Cerebellar nuclear complex (tissue), 1 donor: ENCODE data around the gene CYP46A1.
A peak's percentile ranks its signal among the peaks of the same experiment; 100 is the strongest.
"Not testable (repeated sequence)": the region's sequence is repeated elsewhere in the genome, so short reads cannot be mapped to it uniquely, and the experiment has no call there.

Source experiments
- DNase-seq, 2 experiments: peaks; one replicate each; lab custom pipeline; 2025; lab: John Stamatoyannopoulos, UW

CYP46A1 gene

DNA sequence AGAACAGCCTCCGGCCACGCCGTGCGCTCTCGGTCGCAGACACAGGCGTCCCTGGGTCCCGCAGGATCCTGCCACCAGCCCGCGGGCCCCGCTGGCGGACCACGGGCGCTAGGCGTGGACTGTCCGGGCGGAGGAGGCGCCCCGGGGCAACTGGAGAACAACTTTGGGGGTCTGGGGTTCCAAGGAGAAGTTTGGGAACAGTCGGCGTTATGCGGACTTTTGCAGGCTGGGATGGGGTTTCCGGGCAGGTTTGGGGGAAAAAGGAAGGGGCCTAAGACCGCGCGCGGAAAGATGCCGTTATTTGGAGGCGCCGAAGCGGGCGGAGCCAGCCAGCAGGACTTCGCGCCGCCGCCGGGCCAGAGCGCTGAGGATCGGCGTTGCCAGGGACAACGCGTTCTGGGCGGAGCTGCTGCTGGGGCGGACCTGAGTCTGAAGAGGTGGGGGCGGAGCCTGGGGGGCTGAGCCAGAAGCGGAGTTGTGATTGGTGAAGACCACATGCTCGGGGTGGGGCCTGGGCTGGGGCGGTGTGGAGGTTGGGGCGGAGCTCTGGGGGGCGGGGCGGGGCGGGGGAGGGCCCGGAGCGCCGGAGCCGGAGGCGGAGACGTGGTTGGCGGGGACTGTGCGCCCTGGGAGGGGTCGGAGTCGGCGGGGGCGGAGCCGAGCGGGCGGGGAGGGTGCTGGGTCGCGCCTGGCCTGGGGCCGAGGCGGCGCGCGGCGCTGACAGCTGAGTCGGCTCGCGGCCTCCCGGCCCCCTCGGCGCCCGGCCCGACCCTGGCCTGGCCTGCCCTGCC, at the start of gene CYP46A1:
CYP46A1 (plus strand) TSS at position 680 of the 791 bp plus-strand sequence. CDS start 120 bp downstream, outside the sequence.
- DNase-seq, result peak; percentile 78 to 95

DNA sequence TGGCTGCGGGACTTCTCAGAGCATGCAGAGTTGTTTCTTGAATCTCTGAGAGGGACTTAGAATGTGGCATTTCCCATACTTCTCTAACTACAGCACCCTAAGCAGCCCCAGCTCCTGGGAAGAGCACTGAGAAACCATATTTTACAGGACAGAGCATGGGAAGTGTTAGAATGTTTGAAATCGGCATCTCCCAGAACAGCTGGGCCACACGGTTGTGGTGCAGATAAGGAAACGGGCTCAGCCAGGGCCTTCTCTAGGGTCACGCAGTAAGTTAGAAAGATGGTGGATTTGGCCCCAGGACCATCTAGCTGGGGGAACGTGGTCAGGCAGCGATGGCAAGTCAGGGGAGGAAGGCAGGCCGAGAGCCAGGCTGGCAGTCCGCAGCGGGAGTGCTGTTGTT, 49.7 kb upstream of the CYP46A1 start:
- no peak for DNase-seq

DNA sequence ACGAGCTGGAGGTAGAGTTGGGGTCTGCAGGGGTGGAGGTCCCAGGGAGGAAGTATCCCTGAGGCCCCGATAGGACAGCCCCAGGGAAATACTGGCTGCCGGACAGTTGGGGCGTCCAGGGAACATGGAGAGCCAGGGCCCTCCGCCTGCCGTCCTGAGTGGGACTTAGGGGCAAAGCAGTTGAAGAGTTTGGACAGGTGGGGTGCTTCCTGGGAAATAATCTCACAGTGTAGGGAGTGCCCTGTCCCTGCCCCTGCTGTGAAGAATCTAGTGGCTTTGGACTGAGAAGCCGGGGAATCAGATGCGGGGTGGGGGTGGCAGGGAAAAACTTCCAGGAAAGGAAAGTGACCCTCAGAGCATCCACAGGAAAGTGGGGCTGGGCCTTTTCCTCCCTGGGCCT, 49.0 kb upstream of the CYP46A1 start:
- no peak for DNase-seq

DNA sequence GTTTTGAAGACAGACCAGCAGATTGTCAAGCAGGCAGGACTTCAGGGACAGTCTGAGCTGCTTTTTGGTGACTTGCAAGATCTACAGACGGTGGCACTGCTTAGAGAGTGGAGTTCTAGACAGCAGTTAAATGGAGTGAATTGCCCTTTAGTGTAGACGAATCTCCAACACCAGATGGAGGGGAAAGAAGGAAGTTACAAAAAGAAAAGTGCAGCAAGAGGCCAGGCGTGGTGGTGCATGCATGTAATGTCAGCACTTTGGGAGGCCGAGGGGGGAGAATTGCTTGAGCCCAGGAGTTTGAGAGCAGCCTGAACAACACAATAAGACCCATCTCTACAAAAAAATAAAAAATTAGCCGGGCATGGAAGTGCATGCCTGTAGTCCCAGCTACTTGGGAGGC, 47.6 kb upstream of the CYP46A1 start:
- DNase-seq, result no peak

DNA sequence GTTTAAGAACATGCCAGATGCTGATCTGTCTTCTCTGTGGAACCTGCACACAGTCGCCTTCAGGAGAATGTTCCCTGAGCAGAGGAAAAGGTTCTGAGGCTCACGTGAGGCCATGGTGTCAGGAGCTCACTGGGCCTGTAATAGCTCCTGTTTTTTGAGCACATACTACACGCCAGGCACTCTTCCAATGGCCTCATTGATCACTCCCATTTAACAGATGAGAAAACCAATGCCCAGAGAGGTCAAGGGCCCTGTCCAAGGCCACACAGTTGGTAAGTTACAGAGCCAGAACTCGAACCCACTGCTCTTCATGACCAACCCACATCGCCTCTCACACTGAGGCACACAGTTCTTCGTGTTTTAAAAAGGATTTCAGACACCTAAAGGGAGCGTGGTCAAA, 46.5 kb upstream of the CYP46A1 start:
- DNase-seq, result no peak

DNA sequence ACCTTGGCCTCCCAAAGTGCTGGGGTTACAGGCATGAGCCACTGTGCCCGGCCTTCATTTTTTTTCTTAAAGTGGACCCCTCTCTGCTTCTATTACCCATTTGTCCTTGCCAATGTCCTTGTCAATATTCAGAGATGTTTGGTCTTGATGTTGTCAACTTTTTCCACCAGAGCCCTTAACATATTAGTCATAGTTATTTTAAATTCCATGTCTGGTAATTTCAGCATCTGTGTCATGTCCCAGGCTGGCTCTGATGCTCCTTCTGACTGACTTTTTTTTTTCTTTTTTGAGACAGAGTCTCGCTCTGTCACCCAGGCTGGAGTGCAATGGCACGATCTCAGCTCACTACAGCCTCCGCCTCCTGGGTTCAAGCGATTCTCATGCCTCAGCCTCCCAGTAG, 41.3 kb upstream of the CYP46A1 start:
- DNase-seq, result not testable (repeated sequence)

DNA sequence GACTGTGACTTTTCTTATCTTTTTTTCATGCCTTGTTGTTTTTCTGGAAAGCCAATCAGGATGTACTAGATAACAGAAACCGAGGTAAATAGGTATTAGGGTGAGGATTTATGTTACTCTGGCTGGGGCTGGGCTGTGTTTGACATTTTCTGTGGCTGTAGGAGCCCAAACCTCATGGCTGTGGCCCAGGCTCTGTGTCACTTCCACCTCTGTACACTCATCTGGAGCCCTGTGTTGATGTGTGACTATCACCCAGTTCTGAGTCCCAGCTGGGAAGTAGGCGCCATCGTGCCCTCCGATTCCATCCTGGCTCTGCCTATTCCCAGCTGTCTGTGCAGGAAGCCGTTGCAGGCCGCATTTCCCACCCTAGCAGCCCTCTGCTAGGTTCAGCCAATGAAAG, 40.8 kb upstream of the CYP46A1 start:
- no peak for DNase-seq

DNA sequence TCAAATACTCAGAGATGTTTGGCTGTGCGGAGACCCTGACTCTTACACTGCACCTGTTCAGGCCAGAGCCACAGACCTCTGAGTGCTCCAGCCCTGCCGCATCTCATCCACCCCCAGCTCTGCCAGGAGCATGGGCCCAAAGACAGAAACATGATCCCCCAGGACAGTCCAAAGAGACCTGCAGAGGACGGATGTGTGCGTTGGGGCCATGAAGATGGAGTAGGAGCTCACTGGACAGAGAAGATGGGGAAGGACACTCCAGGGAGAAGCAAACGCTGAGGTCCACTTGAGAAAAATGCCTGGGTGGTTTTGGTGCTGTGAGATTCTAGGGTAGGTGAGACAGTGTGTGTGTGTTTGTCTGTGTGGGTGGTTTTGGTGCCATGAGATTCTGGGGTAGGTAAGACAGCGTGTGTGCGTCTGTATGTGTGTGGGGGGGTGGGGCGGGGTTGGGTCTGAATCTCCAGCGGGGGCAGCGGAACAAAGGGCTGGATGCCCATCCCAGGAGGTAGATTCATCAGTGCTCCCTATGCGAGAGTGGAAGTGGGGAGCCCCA, 40.0 kb upstream of the CYP46A1 start:
- DNase-seq, result no peak

DNA sequence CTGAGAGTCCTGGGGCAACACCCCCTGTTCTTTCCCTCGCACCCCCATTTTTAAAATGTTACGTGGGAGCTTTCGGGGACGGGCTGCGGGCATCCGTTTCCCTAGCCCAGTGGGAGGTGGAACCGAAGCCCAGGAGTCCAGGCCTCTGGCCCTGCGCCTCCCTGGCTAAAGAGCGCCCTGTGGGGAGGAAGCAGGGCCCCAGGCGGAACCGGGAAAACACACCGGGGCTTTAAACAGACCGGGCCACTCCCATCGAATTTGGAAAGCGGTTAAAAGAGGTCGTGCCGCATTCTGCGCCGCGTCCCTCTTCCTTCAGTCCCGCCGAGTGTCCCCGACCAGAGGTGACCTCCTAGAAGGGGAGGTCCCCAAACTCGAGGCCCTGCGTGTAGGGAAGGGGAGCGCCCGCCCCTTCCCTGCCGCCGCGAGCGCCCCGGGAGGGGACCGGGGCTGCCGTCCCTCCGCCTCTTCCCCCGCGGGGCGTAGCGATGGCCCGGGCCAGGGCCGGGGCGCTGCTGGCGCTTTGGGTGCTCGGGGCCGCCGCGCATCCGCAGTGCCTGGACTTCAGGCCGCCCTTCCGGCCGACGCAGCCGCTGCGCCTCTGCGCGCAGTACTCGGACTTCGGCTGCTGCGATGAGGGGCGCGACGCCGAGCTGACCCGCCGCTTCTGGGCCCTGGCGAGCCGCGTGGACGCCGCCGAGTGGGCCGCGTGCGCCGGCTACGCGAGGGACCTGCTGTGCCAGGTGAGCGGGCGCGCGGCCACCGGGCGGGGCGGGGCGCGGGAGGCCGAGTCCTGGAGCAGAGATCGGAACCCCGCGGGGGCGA, 39.2 kb upstream of the CYP46A1 start, which contains the start of gene HHIPL1:
HHIPL1 (plus strand) TSS at position 407 of the 822 bp plus-strand sequence; CDS start at position 486, 79 bp downstream.
- no peak for DNase-seq

DNA sequence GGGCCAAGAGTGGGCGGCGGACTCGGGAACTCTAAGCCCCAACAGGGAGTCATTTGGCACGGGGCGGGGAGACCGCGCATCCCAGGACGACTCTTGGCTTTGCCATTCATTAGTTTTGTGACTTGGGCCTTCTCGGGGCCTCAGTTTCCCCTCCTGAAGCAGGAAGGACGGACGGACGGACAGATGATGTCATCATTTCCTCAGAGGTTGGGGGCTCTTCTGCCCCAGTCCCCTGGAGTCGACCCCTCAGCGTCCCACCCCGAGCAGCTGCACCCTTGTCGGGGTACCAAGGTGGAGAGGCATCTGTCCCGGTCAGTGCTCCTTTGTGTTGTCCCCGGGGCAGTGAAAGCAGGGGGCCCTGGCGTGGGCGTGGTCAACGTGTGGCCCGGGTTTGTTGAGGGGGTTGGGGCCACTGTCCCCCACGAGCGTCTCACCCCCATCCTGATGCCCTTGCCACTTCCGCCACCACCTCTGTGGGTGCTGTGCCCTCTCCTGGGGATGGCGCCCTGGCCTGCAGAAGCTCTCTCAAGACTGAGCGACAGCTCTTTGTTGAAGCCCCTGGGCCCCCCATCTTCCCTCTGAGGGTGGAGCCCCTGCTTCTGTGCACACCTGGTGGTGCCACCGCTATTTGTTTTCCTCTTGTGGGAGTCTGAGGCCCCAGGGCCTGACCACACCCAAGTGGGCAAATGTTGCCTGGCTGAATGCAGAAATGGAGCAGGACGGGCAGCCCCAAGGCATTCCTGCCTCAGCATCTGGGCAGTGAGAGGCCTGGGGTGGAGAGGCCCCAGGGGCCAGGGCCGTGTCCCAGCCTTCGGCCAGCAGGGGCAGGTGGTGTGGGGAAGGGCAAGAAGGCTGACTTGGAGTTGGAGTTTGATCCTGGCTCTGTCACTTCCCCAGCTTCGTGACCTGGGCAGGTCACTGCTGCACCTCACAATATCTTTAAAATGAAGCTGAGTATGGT, 38.3 kb upstream of the CYP46A1 start:
- no peak for DNase-seq

DNA sequence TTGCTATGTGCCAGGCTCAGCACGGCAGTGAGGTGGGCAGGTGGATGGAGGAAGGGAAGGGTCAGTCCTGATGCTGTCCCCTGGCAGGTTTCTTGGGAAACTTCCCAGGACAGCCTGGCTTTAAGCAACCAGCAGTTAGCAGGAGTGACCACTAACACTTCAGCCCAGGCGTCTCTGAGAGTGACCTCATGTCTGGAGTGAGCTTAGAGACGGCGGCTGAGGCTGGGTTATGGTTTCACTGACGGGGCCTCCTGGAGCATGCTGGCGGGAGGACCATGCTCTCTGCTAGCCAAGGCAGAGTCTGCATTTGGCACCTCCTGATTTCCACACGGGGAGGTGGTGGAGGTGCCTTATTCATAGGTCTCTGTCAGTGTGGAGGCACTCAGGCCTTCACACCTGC, 36.7 kb upstream of the CYP46A1 start:
- DNase-seq, result no peak

DNA sequence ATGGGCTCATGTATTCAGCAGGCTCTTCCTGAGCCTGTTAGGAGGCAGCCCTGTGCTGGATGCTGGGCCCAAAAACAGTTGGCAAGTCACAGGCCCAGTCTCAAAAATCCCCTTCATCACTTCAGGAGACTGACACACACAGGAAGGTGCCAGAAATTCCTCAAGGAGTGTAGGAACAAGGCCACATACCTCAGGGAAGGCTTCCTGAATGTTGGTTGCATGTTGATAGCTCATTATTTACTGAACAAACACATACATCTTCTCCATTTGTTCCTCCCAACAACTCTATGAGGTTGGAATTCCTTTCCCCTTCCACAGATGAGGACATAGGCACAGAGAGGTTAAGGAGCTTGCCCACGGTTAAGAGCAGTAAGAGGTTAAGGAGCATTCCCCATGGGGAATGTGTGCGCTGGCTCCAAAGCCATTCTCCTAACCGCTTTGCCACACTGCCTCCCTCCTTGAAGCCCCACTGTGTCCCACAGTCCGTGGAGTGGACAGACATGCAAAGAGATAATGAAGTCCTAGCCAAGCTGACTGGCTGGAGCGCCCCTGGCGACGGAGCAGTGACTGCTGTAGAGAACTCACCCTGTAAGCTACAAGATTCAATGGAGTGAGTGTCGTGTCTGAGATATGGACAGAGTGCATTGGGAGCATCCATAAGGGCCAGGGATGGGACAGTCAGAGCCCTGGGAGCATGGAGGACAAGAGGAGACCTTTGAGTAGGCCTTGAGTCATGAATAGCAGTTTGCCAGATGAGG, 35.9 kb upstream of the CYP46A1 start:
- no peak for DNase-seq

DNA sequence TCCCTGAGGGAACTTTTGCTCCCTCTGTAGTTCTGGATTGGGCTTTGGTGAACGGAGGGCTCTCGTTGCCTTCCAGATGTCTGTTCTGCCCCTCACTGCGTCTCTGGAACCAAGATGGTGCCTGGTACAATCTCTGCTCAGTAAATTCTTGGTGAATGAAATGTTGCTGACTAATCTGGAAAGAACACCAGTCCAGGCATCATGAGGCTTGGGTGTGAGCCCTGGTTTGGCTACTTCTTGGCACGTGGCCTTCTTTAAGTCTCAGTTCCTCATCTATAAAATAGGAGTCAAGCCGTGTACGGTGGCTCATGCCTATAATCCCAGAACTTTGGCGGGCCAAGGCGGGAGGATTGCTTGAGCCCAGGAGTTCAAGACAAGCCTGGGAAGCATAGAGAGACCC, 34.9 kb upstream of the CYP46A1 start:
- no peak for DNase-seq

DNA sequence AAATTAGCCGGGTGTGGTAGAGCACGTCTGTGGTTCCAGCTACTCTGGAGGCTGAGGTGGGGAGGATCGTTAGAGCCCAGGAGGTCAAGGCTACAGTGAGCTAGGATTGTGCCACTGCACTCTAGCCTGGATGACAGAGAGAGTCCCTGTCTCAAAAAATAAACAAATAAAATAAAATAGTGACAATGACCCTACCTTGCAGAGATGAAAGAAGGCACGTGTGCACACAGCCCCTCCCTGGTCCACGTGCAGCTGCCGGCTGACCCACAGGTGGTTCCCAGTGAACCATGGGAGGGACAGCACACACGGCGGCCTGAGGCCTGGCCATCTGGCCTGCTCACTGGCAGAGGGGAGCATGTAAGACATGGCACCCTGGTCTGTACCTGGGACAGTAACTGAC, 34.5 kb upstream of the CYP46A1 start:
- DNase-seq, result no peak

DNA sequence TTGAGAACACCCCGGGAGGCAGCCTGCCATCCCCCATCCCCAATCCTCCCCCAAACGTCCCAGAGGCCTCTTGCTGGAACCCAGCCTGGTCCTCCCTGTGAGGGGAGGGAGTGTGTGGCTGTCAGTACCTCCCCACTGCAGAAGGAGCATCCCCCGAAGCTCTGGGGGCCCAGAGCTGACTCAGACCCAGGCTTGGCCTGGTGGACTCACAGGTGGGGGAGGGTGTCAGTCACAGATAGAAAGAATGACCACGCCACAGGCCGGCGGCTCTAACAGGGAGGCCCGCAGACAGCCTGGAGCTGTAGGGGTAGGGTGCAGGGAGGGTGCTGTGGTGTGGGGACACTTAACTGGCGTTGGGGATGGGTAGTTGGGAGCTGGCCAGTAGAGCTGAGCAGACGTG, 33.9 kb upstream of the CYP46A1 start:
- DNase-seq, result no peak

DNA sequence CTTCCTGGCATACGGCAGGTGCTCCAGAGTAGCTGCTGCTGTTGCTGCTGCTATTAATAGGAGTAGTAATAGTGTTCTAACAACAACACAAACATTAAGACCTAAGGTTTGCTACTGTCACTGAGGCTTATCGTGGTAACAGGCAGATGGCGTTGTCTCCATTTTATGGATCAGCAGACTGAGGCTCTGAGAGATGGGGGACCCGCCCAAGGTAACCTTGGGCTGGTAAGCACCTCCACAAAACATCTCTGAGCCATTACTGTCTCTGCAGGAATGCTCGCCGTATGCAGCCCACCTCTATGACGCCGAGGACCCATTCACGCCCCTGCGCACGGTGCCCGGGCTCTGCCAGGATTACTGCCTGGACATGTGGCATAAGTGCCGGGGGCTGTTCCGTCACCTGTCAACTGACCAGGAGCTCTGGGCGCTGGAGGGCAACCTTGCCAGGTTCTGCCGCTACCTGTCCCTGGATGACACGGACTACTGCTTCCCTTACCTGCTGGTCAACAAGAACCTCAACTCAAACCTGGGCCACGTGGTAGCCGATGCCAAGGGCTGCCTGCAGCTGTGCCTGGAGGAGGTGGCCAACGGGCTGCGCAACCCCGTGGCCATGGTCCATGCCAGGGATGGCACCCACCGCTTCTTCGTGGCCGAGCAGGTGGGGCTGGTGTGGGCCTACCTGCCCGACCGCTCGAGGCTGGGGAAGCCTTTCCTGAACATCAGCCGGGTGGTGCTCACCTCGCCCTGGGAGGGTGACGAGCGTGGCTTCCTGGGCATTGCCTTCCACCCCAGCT, 31.9 kb upstream of the CYP46A1 start:
- no peak for DNase-seq

DNA sequence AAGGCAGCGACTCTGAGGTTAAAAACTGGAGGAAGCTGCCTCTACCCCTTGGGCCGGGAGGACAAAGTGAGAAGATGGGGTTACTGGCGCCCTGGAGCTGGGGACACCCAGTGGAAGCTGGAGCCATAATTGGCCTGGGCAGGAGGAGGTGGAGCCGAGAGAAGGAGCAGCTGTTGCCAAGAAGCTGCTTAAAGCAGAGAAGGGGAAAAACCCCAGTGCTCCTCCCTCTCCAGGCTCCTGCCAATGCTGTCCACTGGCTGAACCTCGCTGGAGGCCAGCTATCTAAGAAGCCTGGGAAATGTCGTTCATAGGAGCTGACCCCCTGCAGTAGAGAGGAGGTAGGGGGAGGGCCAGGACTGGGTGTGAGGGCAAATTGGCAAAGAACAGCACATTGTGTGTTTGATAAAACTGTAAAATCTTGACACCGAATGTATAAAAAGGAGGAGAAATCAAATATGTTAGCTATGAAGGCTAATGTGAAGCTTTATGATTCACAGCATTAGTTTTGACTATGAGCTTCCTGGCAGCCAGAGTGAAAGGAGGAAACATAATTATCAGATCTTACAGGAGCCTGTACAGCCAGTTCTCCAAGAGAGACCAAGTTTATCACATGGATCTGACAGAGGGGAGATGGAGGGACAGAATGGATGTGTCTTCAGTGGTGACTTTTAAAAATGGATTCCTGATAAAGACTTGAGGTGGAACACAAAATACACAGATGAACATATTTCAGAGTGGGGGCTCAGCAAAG, 29.7 kb upstream of the CYP46A1 start:
- DNase-seq, result no peak

DNA sequence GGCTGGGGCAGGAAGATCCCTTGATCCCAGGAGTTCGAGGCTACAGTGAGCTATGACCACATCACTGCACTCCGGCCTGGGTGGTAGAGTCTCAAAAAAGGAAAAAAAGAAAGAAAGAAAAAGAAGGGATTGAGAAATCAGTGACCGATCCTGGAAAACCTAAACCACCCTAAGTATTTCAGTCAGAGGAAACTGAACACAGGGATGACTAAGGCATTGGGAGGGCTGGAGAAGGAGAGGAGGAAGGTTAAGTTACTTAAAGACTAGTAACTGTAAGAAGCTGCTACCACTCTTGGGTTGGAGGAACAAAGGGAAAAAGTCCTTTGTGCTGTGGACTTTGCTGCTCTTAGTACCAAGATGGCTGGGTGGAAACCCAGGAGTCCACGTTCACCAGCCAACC, 28.6 kb upstream of the CYP46A1 start:
- DNase-seq, result no peak

DNA sequence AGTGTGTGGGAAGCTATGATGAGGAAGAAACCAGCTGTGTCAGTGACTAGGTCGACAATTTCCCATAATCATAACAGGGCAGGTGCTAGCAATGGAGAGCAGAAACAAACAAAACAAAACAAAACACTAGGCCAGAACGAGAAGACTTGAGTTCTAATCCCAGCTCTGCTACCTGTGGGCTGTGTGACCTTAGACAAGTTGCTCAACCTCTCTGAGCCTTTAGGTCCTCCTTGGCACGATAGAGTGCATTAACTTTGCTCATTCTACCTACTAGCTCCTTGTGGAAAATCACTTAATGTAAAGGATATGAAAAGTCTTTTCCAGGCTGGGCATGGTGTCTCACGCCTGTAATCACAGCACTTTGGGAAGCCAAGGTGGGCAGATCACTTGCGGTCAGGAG, 27.9 kb upstream of the CYP46A1 start:
- no peak for DNase-seq
